SU-DHL-6 (cell line): Measurements from ENCODE around the gene EIF4E1B.
"Not testable (repeated sequence)": the region's sequence is repeated elsewhere in the genome, so short reads cannot be mapped to it uniquely, and the experiment has no call there.

Experiments
- H2AFZ ChIP-seq: fragments of 200-600 bp; sonication (generic); 2 replicates; pipeline ENCODE4 v1.6.1; 2014; ENCODE audit warnings: low read depth, mild to moderate bottlenecking, moderate library complexity, mixed read lengths, antibody characterized with exemption, low read length; ENCODE audit not compliant: severe bottlenecking
- H3F3A ChIP-seq: fragments of 200-600 bp; shearing (Covaris generic); 2 replicates; pipeline ENCODE4 v1.6.0; 2016; ENCODE audit warnings: antibody characterized with exemption, mild to moderate bottlenecking; ENCODE audit not compliant: insufficient read depth
- H3K27ac ChIP-seq: fragments of 200-600 bp; sonication (generic); 2 replicates; pipeline ENCODE4 v1.5.1; 2016; ENCODE audit warnings: low read depth, mild to moderate bottlenecking, low read length, moderate library complexity, mixed read lengths
- H3K27me3 ChIP-seq: fragments of 200-600 bp; sonication (generic), shearing (Covaris generic); 2 replicates; pipeline ENCODE4 v1.6.0; 2014; ENCODE audit warnings: mild to moderate bottlenecking, low read length
- H3K36me3 ChIP-seq: fragments of 200-600 bp; sonication (generic); 2 replicates; pipeline ENCODE4 v1.6.1; 2014; ENCODE audit warnings: mild to moderate bottlenecking, low read length, mixed read lengths
- H3K4me2 ChIP-seq: fragments of 300-600, 200-600 bp; shearing (Covaris generic), sonication (generic); 2 replicates; pipeline ENCODE4 v1.6.0; 2014; ENCODE audit warnings: low read length, low read depth, mild to moderate bottlenecking; ENCODE audit not compliant: poor library complexity, severe bottlenecking
- H3K4me3 ChIP-seq: fragments of 200-600 bp; sonication (generic); 2 replicates; pipeline ENCODE4 v1.5.1; 2014; ENCODE audit warnings: antibody characterized with exemption, low read length, mild to moderate bottlenecking, mixed read lengths; ENCODE audit not compliant: insufficient read depth, poor library complexity, severe bottlenecking
- H3K79me2 ChIP-seq: fragments of 200-600 bp; sonication (generic); 2 replicates; pipeline ENCODE4 v1.6.1; 2014; ENCODE audit warnings: mild to moderate bottlenecking, low read length, moderate library complexity; ENCODE audit not compliant: insufficient read depth
- H3K9ac ChIP-seq: fragments of 200-600 bp; sonication (generic); 2 replicates; pipeline ENCODE4 v1.7.0; 2014; ENCODE audit warnings: mild to moderate bottlenecking, low read length
- H3K9me2 ChIP-seq: fragments of 200-600 bp; sonication (generic); replicated peaks from 2 replicates; pipeline ENCODE4 v1.6.1; 2014; ENCODE audit warnings: low read length; ENCODE audit not compliant: insufficient read depth
- H3K9me3 ChIP-seq: fragments of 200-600 bp; sonication (generic); 2 replicates; pipeline ENCODE4 v1.6.1; 2014; ENCODE audit warnings: low read length, mixed read lengths; ENCODE audit not compliant: insufficient read depth
- H4K20me1 ChIP-seq: fragments of 200-600 bp; sonication (generic); 2 replicates; pipeline ENCODE4 v1.6.1; 2014; ENCODE audit warnings: low read depth, mild to moderate bottlenecking, antibody characterized with exemption, low read length, moderate library complexity, mixed read lengths
- EZH2phosphoT487 ChIP-seq: fragments of 200-600 bp; sonication (generic), shearing (Covaris generic); conservative IDR thresholded peaks from 2 replicates; pipeline ENCODE4 v1.6.1; 2018; ENCODE audit warnings: mild to moderate bottlenecking, antibody characterized with exemption, low read length, moderate library complexity, mixed read lengths
- TF ChIP-seq, protein P1 (sequence below): fragments of 200-600 bp; sonication (generic); IDR thresholded peaks from one replicate; pipeline ENCODE4 v1.5.1; 2017; ENCODE audit warnings: antibody characterized with exemption, mild to moderate bottlenecking, low read length, moderate library complexity; ENCODE audit not compliant: insufficient read depth, poor library complexity, severe bottlenecking

EIF4E1B gene

DNA sequence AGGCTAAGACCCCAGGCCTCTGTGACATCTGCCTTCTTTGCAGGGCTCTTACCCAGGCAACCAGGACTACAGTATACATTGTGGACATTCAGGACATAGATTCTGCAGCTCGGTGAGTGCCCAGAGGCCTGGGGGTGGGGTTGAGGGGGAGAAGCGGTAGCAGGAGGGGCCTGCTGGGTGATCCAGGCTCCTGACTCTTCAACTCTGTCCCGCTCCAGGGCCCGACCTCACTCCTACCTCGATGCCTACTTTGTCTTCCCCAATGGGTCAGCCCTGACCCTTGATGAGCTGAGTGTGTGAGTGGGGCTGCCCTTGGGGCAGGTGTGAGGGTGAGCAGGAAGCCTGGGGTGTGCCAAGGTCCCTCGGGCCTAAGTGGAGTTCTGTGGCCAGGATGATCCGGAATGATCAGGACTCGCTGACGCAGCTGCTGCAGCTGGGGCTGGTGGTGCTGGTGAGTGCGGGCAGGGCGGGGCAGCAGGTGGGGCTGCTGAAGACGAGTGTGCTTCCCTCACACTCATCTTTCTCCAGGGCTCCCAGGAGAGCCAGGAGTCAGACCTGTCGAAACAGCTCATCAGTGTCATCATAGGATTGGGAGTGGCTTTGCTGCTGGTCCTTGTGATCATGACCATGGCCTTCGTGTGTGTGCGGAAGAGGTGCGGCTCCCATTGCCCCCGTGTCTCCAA is 40.3 kb upstream of the EIF4E1B start:
- H3K36me3 ChIP-seq = no peaks in the 10 kb centered on the region
- no peak overlapping the region for H3K4me3 ChIP-seq
- H4K20me1 ChIP-seq = no peaks in the 10 kb centered on the region
- H3F3A ChIP-seq = no peaks in the 10 kb centered on the region
- no peaks in the 10 kb centered on the region for H3K9me2 ChIP-seq
- H3K9ac ChIP-seq = no peak overlapping the region
- no peak overlapping the region for H3K27ac ChIP-seq
- no peaks in the 10 kb centered on the region for H3K79me2 ChIP-seq
- no peaks in the 10 kb centered on the region for H3K27me3 ChIP-seq
- H2AFZ ChIP-seq = no peak overlapping the region
- TF ChIP-seq EZH2phosphoT487 = no peak
- TF ChIP-seq, protein P1, sequence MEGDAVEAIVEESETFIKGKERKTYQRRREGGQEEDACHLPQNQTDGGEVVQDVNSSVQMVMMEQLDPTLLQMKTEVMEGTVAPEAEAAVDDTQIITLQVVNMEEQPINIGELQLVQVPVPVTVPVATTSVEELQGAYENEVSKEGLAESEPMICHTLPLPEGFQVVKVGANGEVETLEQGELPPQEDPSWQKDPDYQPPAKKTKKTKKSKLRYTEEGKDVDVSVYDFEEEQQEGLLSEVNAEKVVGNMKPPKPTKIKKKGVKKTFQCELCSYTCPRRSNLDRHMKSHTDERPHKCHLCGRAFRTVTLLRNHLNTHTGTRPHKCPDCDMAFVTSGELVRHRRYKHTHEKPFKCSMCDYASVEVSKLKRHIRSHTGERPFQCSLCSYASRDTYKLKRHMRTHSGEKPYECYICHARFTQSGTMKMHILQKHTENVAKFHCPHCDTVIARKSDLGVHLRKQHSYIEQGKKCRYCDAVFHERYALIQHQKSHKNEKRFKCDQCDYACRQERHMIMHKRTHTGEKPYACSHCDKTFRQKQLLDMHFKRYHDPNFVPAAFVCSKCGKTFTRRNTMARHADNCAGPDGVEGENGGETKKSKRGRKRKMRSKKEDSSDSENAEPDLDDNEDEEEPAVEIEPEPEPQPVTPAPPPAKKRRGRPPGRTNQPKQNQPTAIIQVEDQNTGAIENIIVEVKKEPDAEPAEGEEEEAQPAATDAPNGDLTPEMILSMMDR = no peak
- H3K9me3 ChIP-seq = peaks cover 9% of the 10 kb centered on the region; the same call in 1 of the 2 replicates
- no peak overlapping the region for H3K4me2 ChIP-seq

DNA sequence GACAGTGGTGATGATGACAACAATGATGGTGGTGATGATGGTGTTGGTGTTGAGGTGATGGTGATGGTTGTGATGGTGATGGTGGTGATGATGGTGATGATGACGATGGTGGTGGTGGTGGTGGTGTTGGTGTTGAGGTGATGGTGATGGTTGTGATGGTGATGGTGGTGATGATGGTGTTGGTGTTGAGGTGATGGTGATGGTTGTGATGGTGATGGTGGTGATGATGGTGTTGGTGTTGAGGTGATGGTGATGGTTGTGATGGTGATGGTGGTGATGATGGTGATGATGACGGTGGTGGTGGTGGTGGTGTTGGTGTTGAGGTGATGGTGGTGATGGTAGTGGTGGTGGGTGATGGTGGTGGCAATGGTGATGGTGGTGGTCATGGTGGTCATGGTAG is 38.8 kb upstream of the EIF4E1B start:
- H3K9me3 ChIP-seq, H2AFZ ChIP-seq, H3K9me2 ChIP-seq, H3K4me2 ChIP-seq, H3K27me3 ChIP-seq, H3K9ac ChIP-seq, H4K20me1 ChIP-seq, H3K79me2 ChIP-seq, H3K36me3 ChIP-seq, H3K27ac ChIP-seq, H3F3A ChIP-seq, H3K4me3 ChIP-seq: not testable (repeated sequence)

DNA sequence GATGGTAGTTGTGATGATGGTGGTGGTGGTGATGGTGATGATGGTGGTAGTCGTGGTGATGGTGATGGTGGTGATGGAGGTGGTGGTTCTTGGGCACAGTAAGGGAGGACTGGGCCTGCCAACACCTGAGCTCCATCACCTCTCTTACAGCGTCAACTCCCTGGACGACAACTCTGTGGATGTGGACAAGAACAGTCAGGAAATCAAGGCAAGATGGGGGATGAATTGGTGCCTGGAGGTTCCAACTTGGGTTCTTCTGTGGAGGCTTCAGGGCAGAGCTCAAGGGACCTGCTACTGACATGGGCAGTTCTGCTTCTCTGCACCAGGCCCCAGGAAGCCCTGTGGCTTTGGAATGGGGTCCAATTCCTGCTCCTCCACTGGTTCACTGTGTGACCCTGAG is 37.9 kb upstream of the EIF4E1B start:
- no peaks in the 10 kb centered on the region for H3K27me3 ChIP-seq
- H4K20me1 ChIP-seq = no peaks in the 10 kb centered on the region
- H3K4me2 ChIP-seq = no peak overlapping the region
- no peak overlapping the region for H3K4me3 ChIP-seq
- H3K9me2 ChIP-seq = no peaks in the 10 kb centered on the region
- H2AFZ ChIP-seq = no peak overlapping the region
- H3K36me3 ChIP-seq = no peaks in the 10 kb centered on the region
- no peak overlapping the region for H3K27ac ChIP-seq
- H3F3A ChIP-seq = no peaks in the 10 kb centered on the region
- peaks cover 5% of the 10 kb centered on the region; the same call in 1 of the 2 replicates for H3K9me3 ChIP-seq
- H3K79me2 ChIP-seq = no peaks in the 10 kb centered on the region
- TF ChIP-seq EZH2phosphoT487 = no peak
- TF ChIP-seq, protein P1 = no peak
- no peak overlapping the region for H3K9ac ChIP-seq

DNA sequence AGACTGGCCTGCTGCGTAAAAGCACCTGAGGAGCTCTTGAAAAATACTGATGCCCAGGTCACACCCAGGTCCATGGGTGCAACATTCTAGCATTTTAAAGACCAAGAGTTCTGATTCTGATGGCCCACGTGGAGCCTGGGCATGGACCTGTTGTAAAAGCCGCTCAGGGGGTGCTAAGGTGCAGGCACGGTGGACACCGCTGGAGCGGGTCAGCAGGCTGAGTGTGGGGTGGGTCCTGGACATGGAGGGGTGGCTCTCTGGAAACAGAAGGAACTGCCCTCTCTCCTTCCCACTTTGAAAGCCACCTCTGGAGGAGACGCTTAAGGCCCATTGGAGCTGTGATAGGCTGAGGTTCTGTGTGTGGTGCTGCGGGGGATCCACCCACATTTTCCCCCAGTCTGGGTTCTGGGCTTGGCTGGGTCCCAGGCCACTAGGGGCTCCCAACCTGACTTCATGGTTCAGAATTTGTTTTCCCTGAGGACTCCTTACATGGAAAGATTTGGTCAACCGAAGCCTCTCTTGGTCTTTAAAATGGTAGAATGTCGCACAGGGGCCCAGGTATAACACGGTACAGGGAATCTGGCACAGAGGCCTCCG is 37.1 kb upstream of the EIF4E1B start:
- Histone ChIP-seq H3K4me3 (no peak overlapping the region), H3K9me3 (peaks cover 5% of the 10 kb centered on the region; the same call in 1 of the 2 replicates), H3K27me3 (no peaks in the 10 kb centered on the region), H3K4me2 (no peak overlapping the region), H3K79me2 (no peaks in the 10 kb centered on the region), H3K36me3 (no peaks in the 10 kb centered on the region), H3K9ac (no peak overlapping the region), H4K20me1 (no peaks in the 10 kb centered on the region), H2AFZ (no peak overlapping the region), H3K9me2 (no peaks in the 10 kb centered on the region), H3F3A (no peaks in the 10 kb centered on the region), H3K27ac (no peak overlapping the region)
- TF ChIP-seq, protein P1 = no peak
- TF ChIP-seq EZH2phosphoT487 = no peak
